Breast epithelium (tissue), 3 donors: Measurements from ENCODE around the gene CCDC86.

ENCODE experiments used
- POLR2A ChIP-seq: fragments of 450-650 bp; IDR thresholded peaks from one replicate; pipeline ENCODE4 v1.6.1; 2016; ENCODE audit warnings: antibody characterized with exemption, mild to moderate bottlenecking, moderate library complexity
- TF ChIP-seq, protein P1 (sequence below), 3 donors: fragments of 450-650 bp; IDR thresholded peaks; one replicate each; pipeline ENCODE4 v1.5.1; 2016 to 2017; ENCODE audit warnings: antibody characterized with exemption in 3 of 3, mild to moderate bottlenecking in 3 of 3, moderate library complexity in 3 of 3

DNA sequence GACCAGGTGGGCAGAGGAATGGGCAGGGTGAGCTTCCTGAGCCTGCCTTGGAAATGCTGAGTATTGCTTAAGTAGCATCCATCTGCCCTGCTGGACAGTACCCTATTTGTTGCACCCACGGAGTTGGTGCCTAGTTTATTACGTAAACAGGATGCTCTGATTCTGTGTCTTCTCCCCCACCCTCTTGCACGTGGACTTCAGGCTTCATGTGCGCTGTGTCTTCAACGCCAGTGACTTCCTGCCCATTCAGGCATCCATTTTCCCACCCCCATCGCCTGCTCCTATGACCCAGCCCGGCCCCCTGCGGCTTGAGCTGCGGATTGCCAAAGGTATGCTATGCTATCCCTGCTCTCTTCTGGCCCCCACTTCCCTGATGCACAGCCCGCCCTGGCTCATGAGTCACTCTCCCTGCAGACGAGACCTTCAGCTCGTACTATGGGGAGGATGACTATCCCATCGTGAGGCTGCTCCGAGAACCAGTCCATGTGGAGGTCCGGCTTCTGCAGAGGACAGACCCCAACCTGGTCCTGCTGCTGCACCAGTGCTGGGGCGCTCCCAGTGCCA lies 31.1 kb downstream of the CCDC86 start:
- TF ChIP-seq, protein P1, sequence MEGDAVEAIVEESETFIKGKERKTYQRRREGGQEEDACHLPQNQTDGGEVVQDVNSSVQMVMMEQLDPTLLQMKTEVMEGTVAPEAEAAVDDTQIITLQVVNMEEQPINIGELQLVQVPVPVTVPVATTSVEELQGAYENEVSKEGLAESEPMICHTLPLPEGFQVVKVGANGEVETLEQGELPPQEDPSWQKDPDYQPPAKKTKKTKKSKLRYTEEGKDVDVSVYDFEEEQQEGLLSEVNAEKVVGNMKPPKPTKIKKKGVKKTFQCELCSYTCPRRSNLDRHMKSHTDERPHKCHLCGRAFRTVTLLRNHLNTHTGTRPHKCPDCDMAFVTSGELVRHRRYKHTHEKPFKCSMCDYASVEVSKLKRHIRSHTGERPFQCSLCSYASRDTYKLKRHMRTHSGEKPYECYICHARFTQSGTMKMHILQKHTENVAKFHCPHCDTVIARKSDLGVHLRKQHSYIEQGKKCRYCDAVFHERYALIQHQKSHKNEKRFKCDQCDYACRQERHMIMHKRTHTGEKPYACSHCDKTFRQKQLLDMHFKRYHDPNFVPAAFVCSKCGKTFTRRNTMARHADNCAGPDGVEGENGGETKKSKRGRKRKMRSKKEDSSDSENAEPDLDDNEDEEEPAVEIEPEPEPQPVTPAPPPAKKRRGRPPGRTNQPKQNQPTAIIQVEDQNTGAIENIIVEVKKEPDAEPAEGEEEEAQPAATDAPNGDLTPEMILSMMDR (IDR thresholded peaks at IDR 0.05) = no peak
- no peak for TF ChIP-seq POLR2A
